IPS-20b (cell line): ENCODE results near the gene OR2F2.
A peak's percentile ranks its signal among the peaks of the same experiment; 100 is the strongest.

Experiments
- H3K27ac ChIP-seq: one replicate; pipeline ENCODE4 v1.5.1; 2013; ENCODE audit warnings: low read length
- H3K27me3 ChIP-seq: 2 replicates; pipeline ENCODE4 v1.6.1; 2013; ENCODE audit warnings: mild to moderate bottlenecking, low read length, inconsistent platforms; ENCODE audit not compliant: insufficient read depth
- H3K36me3 ChIP-seq: 2 replicates; pipeline ENCODE4 v1.6.1; 2013; ENCODE audit warnings: low read depth, mild to moderate bottlenecking, inconsistent platforms, low read length, moderate library complexity; ENCODE audit not compliant: insufficient read depth
- H3K4me1 ChIP-seq: 2 replicates; pipeline ENCODE4 v1.6.1; 2013; ENCODE audit warnings: mild to moderate bottlenecking, control low read depth, inconsistent platforms, low read length, moderate library complexity; ENCODE audit not compliant: insufficient read depth
- H3K4me3 ChIP-seq: 2 replicates; pipeline ENCODE4 v1.5.1; 2013; ENCODE audit warnings: mild to moderate bottlenecking, low read length, inconsistent platforms
- H3K9ac ChIP-seq: 2 replicates; pipeline ENCODE4 v1.6.1; 2013; ENCODE audit warnings: low read depth, mild to moderate bottlenecking, inconsistent platforms, low read length, moderate library complexity
- H3K9me3 ChIP-seq: 2 replicates; pipeline ENCODE4 v1.6.1; 2013; ENCODE audit warnings: mild to moderate bottlenecking, low read depth, low read length, inconsistent platforms; ENCODE audit not compliant: insufficient read depth

OR2F2 gene

GRCh38 chr7:143901668-143902331, 33.2 kb upstream of the OR2F2 start, which contains the start of gene TCAF1:
TSS of gene TCAF1 (minus strand) at chr7:143902176. CDS start at chr7:143876608, 25,568 bp downstream.
- H3K9ac ChIP-seq: peak within 1 kb of the TSS; percentile 87
- peak within 1 kb of the TSS; percentile 71 for H3K27ac ChIP-seq
- peaks cover 6% of the 10 kb centered on the region; the same call in 1 of the 2 replicates for H3K36me3 ChIP-seq
- H3K9me3 ChIP-seq: no peaks in the 10 kb centered on the region
- no peaks in the 10 kb centered on the region for H3K27me3 ChIP-seq
- peak within 1 kb of the TSS; percentile 86 for H3K4me3 ChIP-seq
- peaks cover 49% of the 10 kb centered on the region for H3K4me1 ChIP-seq

GRCh38 chr7:143902332-143902899, 32.6 kb upstream of the OR2F2 start:
- Histone ChIP-seq H3K9me3 (no peaks in the 10 kb centered on the region), H3K4me3 (peak overlapping the region; percentile 86; the same call in 1 of the 2 replicates), H3K36me3 (peaks cover 6% of the 10 kb centered on the region; the same call in 1 of the 2 replicates), H3K9ac (peak overlapping the region; percentile 87; the same call in 1 of the 2 replicates), H3K27me3 (no peaks in the 10 kb centered on the region), H3K27ac (no peak overlapping the region), H3K4me1 (peaks cover 54% of the 10 kb centered on the region)

GRCh38 chr7:143905509-143905908, 29.5 kb upstream of the OR2F2 start:
- H3K27ac ChIP-seq: no peak overlapping the region
- H3K27me3 ChIP-seq: no peaks in the 10 kb centered on the region
- H3K9me3 ChIP-seq: no peaks in the 10 kb centered on the region
- no peak overlapping the region for H3K4me3 ChIP-seq
- no peaks in the 10 kb centered on the region for H3K36me3 ChIP-seq
- H3K4me1 ChIP-seq: peaks cover 34% of the 10 kb centered on the region
- H3K9ac ChIP-seq: no peak overlapping the region

DNA sequence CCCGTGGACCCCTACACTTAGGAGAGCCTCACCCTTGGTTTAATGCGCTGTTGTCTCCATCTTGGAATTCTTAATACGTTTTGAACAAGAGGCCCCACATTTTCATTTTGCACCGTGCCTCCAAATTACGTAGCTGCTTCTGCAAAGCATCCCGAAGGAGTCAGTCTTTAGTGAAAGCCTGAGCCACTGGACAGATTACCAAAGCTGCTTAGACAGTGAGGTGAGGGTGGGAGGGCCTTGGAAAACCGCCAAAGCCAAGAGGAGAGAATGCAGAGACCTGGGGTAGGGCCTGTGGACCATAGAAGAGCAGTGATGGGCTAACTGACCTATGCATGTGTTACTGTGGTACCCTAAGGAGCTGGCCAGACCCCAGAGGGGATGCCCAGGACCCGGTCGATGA, 28.9 kb upstream of the OR2F2 start:
- H3K4me1 ChIP-seq: peaks cover 31% of the 10 kb centered on the region
- no peak overlapping the region; the same call in 1 of the 2 replicates for H3K9ac ChIP-seq
- H3K4me3 ChIP-seq: peak overlapping the region; percentile 33; the same call in 1 of the 2 replicates
- no peak overlapping the region for H3K27ac ChIP-seq
- H3K9me3 ChIP-seq: no peaks in the 10 kb centered on the region
- no peaks in the 10 kb centered on the region for H3K27me3 ChIP-seq
- no peaks in the 10 kb centered on the region for H3K36me3 ChIP-seq

GRCh38 chr7:143906895-143907294, 28.1 kb upstream of the OR2F2 start:
- Histone ChIP-seq H3K9ac (no peak overlapping the region; the same call in 1 of the 2 replicates), H3K4me1 (peaks cover 31% of the 10 kb centered on the region), H3K36me3 (no peaks in the 10 kb centered on the region), H3K4me3 (peak overlapping the region; percentile 33; the same call in 1 of the 2 replicates), H3K27me3 (no peaks in the 10 kb centered on the region), H3K27ac (no peak overlapping the region), H3K9me3 (no peaks in the 10 kb centered on the region)

DNA sequence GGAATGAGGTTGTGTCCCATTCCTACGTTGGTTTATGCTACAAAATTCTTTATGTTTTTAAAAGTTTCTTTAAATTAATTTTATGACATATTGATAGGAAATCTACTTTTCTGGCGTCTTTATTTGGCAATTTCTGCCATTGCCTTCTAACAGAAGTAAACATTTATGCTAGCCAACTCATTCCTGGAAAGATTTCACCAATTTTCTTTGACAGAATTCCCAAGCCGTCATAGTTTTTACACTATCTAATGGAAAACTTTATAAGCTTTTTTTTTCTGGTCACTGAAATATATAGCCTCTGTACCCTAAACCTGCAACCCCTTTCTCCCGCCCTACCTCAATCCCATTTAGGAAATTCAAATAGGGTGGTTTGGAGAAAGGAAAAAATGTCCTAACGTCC, 26.9 kb upstream of the OR2F2 start:
- Histone ChIP-seq H3K27me3 (no peaks in the 10 kb centered on the region), H3K4me1 (peaks cover 26% of the 10 kb centered on the region), H3K9ac (no peak overlapping the region), H3K4me3 (no peak overlapping the region), H3K27ac (no peak overlapping the region), H3K9me3 (no peaks in the 10 kb centered on the region), H3K36me3 (no peaks in the 10 kb centered on the region)

- no peaks in the 10 kb centered on the region for H3K36me3 ChIP-seq
- H3K27ac ChIP-seq: no peak overlapping the region
- no peaks in the 10 kb centered on the region for H3K27me3 ChIP-seq
- H3K4me1 ChIP-seq: peaks cover 22% of the 10 kb centered on the region
- H3K9me3 ChIP-seq: no peaks in the 10 kb centered on the region
- H3K9ac ChIP-seq: no peak overlapping the region
- no peak overlapping the region for H3K4me3 ChIP-seq
Measured at GRCh38 chr7:143909863-143910262, 25.2 kb upstream of the OR2F2 start.

DNA sequence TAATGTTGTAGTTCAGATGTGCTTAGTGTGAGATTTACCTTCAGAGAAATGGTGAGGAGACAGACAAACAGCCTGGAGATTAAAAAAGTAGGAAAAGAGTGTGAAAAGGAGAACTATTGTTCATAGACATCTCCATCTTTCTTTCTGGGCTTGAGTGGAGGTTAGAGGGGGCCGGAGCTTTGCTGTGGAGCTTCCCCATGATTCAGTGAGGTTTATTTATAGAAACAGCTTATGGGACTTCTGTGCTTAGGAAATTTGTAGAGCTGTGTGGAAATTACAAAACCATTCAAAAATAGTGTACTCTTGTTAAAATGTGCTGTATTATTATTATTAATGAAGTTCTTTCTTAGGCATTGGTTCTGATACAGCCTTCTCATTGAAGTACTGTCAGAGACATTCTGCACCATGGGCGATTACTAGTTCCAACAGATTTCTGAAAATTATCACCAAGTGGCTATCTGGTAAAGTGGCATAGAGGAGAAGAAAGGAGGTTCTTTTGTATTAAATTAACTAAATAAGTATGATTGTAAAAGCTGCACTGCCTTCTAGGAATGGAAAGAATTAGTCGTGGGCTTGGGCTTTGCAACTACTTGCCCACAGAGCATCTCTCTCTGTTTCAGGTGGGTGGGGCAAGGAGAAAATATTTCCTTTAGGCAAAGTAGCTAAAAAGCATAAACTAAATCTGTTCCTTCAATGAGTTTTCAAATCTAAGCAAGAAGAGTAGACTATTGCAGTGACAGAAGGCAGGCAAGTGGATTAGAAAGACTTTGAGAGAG, 24.4 kb upstream of the OR2F2 start:
- Histone ChIP-seq H3K27me3 (no peaks in the 10 kb centered on the region), H3K4me1 (peaks cover 16% of the 10 kb centered on the region), H3K9me3 (no peaks in the 10 kb centered on the region), H3K4me3 (no peak overlapping the region), H3K36me3 (no peaks in the 10 kb centered on the region), H3K9ac (no peak overlapping the region), H3K27ac (no peak overlapping the region)

DNA sequence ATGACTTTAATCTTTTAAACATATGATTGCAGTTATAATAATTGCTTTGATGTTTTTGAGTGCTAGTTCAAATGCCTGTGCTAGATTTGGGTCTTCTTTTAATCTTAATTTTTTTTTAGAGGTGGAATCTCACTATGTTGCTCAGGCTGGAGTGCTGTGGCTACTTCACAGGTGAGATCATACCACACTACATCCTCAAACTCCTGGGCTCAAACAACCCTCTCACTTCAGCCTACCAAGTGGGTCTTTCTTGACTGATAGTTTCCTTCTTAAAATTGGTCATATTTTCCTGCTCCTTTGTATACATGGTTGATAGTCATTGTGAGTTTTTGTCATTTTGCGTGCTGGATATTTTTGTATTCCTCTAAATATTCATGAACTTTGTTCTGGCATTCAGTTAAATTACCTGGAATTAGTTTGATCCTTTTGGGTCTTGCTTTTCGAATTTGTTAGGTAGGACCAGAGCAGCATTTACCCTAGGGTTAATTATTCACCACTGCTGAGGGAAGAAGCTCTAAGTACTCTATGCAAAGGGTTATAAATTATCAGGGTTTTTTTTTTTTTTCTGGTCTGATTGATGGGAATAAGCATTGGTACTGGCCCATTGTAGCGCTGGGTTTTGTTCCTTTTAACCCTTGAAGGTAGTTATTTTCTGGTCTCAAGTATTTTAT, 21.0 kb upstream of the OR2F2 start:
- Histone ChIP-seq H3K9me3 (no peaks in the 10 kb centered on the region), H3K27me3 (no peaks in the 10 kb centered on the region), H3K9ac (no peak overlapping the region), H3K4me3 (no peak overlapping the region), H3K4me1 (no peaks in the 10 kb centered on the region), H3K36me3 (no peaks in the 10 kb centered on the region), H3K27ac (no peak overlapping the region)

DNA sequence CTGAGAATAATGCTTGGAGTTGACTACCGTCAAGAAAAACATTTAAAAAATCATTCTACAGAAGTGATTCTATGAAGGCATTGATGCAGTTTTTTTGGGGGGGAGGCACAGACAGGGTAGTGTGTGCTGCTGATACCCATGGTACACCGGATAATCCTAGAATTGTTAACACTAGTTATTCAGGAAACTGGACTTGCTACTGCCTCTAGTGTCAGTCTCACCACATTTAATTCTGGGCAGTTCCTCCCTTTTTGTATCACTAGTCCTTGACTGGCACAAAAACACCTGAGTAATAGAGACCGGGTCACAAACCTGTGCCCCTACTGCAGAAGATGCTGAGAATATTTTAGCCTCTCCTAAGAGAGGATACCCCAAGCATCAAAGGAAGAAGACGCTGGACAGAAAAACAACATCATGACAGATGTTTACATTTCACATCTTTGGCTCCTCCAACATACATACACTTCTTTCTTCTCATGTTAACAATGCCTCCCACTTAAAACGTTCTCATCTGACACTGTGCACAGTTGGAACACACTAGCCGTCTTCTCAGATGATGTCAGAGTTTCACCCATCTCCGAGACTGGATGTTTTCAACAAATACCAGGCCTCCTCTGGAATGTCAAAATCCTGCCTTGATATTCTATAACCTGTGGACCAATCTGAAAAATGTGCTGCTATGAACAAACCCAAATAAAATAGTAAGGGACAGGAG, 19.9 kb upstream of the OR2F2 start:
- H3K27ac ChIP-seq: no peak overlapping the region
- no peaks in the 10 kb centered on the region for H3K27me3 ChIP-seq
- H3K4me3 ChIP-seq: no peak overlapping the region
- no peaks in the 10 kb centered on the region for H3K9me3 ChIP-seq
- H3K4me1 ChIP-seq: no peaks in the 10 kb centered on the region
- no peak overlapping the region for H3K9ac ChIP-seq
- H3K36me3 ChIP-seq: no peaks in the 10 kb centered on the region

DNA sequence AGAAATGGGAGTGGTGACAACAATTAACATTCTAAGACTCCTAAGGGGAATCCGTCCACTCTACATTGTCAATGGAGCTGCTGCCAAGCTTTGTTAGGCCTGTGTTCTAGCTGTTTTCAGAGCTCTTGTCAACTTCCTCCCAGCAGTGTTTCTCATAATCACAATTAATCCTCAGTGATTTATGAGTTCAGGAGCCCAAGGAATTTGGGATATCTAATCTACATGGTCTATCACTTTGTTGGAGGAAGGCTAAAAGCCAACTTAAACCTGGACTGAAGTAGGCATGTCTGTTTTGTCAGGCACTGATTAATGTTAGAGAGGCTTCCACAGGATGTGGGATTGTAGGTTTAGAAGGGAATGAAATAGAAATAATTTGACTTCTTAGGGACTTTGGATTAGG, 10.2 kb upstream of the OR2F2 start:
- Histone ChIP-seq H3K9me3 (no peaks in the 10 kb centered on the region), H3K4me1 (no peaks in the 10 kb centered on the region), H3K4me3 (no peak overlapping the region), H3K27ac (no peak overlapping the region), H3K9ac (no peak overlapping the region), H3K27me3 (no peaks in the 10 kb centered on the region), H3K36me3 (no peaks in the 10 kb centered on the region)
